HepG2 (cell line): Measurements from ENCODE around the gene GCNT4. TPM values are rescaled to one million over a fixed set of nuclear protein-coding genes. Genes with fewer than 3 reads are reported as not detected.

Experiments
- ATAC-seq: fragments of 200-7000 bp; cut with Tn5 transposase; 3 replicates; pipeline ENCODE4 v1.9.1; 2020; ENCODE audit warnings: mild to moderate bottlenecking, moderate library complexity
- BruUV-seq: library from RNA; stranded (reverse); fragments of 400-500 nt; replicated peaks from 2 replicates; lab custom pipeline; 2021; lab: Mats Ljungman, UMichigan
- CTCF ChIA-PET: fragments of 300-600 bp; formaldehyde crosslinking; extraction: SDS; loops from one replicate; lab custom pipeline; 2021; ENCODE audit warnings: low total read pairs, inconsistent platforms, low intra/inter-chr PET ratio; lab: Yijun Ruan, JAX
- POLR2A ChIA-PET: fragments of 350-600 bp; sonication (Branson Sonifier 250); formaldehyde crosslinking; loops from one replicate; lab custom pipeline; 2020; ENCODE audit warnings: antibody characterized with exemption, inconsistent platforms; lab: Yijun Ruan, JAX
- DNase-seq: peaks from one replicate; pipeline ENCODE4 v3.0.0-alpha.2; 2015; ENCODE audit warnings: low spot score
- FAIRE-seq: peaks from 3 replicates; lab custom pipeline; 2011; peaks lifted over from hg19 to GRCh38; lab: Jason Lieb, UNC
- H2AFZ ChIP-seq: one replicate; pipeline ENCODE4 v1.6.1; 2011; ENCODE audit warnings: low read length, inconsistent platforms
- H3K27ac ChIP-seq: fragments of 300-600 bp; 3 replicates; pipeline ENCODE4 v1.8.0; 2011; ENCODE audit warnings: mixed run types, mild to moderate bottlenecking, mixed read lengths, low read length, inconsistent platforms; ENCODE audit not compliant: insufficient read depth; ENCODE audit errors: extremely low read length
- H3K27me3 ChIP-seq, 2 experiments: fragments of 200-600 bp in 1 of 2; 2 replicates in 1 of 2; 3 replicates in 1 of 2; pipeline versions ENCODE4 v1.6.0 to v1.8.0; 2011; ENCODE audit warnings: low read length in 2 of 2, mild to moderate bottlenecking in 2 of 2, moderate library complexity in 2 of 2, inconsistent platforms in 1 of 2; ENCODE audit not compliant: insufficient read depth in 2 of 2, control insufficient read depth in 1 of 2
- H3K36me3 ChIP-seq, 2 experiments: fragments of 200-600 bp in 1 of 2; replicated peaks in 1 of 2; 2 replicates in 1 of 2; 3 replicates in 1 of 2; pipeline versions ENCODE4 v1.5.1 to v1.8.0; 2011; ENCODE audit warnings: low read length in 2 of 2, inconsistent platforms in 1 of 2; ENCODE audit not compliant: insufficient read depth in 2 of 2, control insufficient read depth in 1 of 2
- H3K4me1 ChIP-seq: 2 replicates; pipeline ENCODE4 v1.5.1; 2012; ENCODE audit warnings: low read length, inconsistent platforms; ENCODE audit not compliant: insufficient read depth
- H3K4me2 ChIP-seq: 2 replicates; pipeline ENCODE4 v1.6.0; 2011; ENCODE audit warnings: low read depth, low read length, inconsistent platforms
- H3K4me3 ChIP-seq, 3 experiments: fragments of 200-600 bp in 1 of 3; sonication (generic), shearing (Covaris generic) in 1 of 3; replicated peaks in 1 of 3; 2 replicates each; pipeline ENCODE4 v1.5.1; 2011 to 2016; ENCODE audit warnings: low read length in 3 of 3, inconsistent platforms in 2 of 3, low read depth in 2 of 3, mild to moderate bottlenecking in 2 of 3, control low read depth in 1 of 3, mixed read lengths in 1 of 3; ENCODE audit not compliant: insufficient read depth in 1 of 3
- H3K79me2 ChIP-seq: one replicate; pipeline ENCODE4 v1.6.1; 2011; ENCODE audit warnings: low read length, inconsistent platforms; ENCODE audit not compliant: insufficient read depth
- H3K9ac ChIP-seq: 2 replicates; pipeline ENCODE4 v1.6.0; 2011; ENCODE audit warnings: mild to moderate bottlenecking, low read depth, low read length, inconsistent platforms; ENCODE audit not compliant: insufficient read depth
- H3K9me3 ChIP-seq: 2 replicates; pipeline ENCODE4 v1.5.1; 2012; ENCODE audit warnings: mild to moderate bottlenecking, low read length
- H4K20me1 ChIP-seq: 2 replicates; pipeline ENCODE4 v1.6.0; 2011; ENCODE audit warnings: inconsistent platforms, mild to moderate bottlenecking, low read length, moderate library complexity; ENCODE audit not compliant: insufficient read depth
- ARNT2 ChIP-seq: sonication (generic); formaldehyde crosslinking; IDR thresholded peaks from 2 replicates; pipeline ENCODE4 v1.8.0; 2022; ENCODE audit warnings: mild to moderate bottlenecking, low read depth, missing genetic modification reagents, moderate library complexity
- CREB1 ChIP-seq, 2 experiments: fragments of 450-650 bp in 1 of 2; IDR thresholded peaks; 2 replicates each; pipeline ENCODE4 v1.6.1; 2016 to 2017; ENCODE audit warnings: control low read depth in 1 of 2, mild to moderate bottlenecking in 1 of 2, missing compliant biosample characterization in 1 of 2, missing genetic modification characterization in 1 of 2
- FOXA3 ChIP-seq: IDR thresholded peaks from 2 replicates; pipeline ENCODE4 v1.6.1; 2016; ENCODE audit warnings: missing genetic modification reagents, missing compliant biosample characterization
- FOXK1 ChIP-seq: sonication (generic); formaldehyde crosslinking; IDR thresholded peaks from 2 replicates; pipeline ENCODE4 v1.4.0; 2020; ENCODE audit warnings: low read depth, missing genetic modification reagents, borderline replicate concordance
- KAT2B ChIP-seq: fragments of 150-350 bp; IDR thresholded peaks from 2 replicates; pipeline ENCODE4 v1.6.1; 2014; ENCODE audit warnings: low read depth, low read length, borderline replicate concordance
- KLF15 ChIP-seq: sonication (generic); formaldehyde crosslinking; IDR thresholded peaks from 2 replicates; pipeline ENCODE4 v1.8.1; 2023; ENCODE audit warnings: borderline replicate concordance, mild to moderate bottlenecking, inconsistent platforms, missing genetic modification reagents, mixed read lengths
- MEIS1 ChIP-seq: sonication (generic); formaldehyde crosslinking; IDR thresholded peaks from 2 replicates; pipeline ENCODE4 v1.9.0; 2021; ENCODE audit warnings: mild to moderate bottlenecking, missing genetic modification reagents, moderate library complexity, borderline replicate concordance
- RARA ChIP-seq: IDR thresholded peaks from 2 replicates; pipeline ENCODE4 v1.6.1; 2016; ENCODE audit warnings: missing genetic modification reagents, missing compliant biosample characterization
- SALL1 ChIP-seq: sonication (generic); formaldehyde crosslinking; IDR thresholded peaks from 2 replicates; pipeline ENCODE4 v1.8.0; 2022; ENCODE audit warnings: mild to moderate bottlenecking, missing genetic modification reagents
- SMC3 ChIP-seq: IDR thresholded peaks from 2 replicates; pipeline ENCODE4 v1.6.1; 2011; ENCODE audit warnings: low read length, improper control_type of control experiment
- SNAPC2 ChIP-seq: sonication (generic); formaldehyde crosslinking; IDR thresholded peaks from 2 replicates; pipeline ENCODE4 v1.8.1; 2022; ENCODE audit warnings: mild to moderate bottlenecking, missing genetic modification reagents
- ZKSCAN8 ChIP-seq: IDR thresholded peaks from 2 replicates; pipeline ENCODE4 v1.6.1; 2016; ENCODE audit warnings: borderline replicate concordance, missing genetic modification reagents, missing compliant biosample characterization
- ZMYM3 ChIP-seq: sonication (generic); formaldehyde crosslinking; IDR thresholded peaks from 2 replicates; pipeline ENCODE4 v1.5.1; 2020; ENCODE audit warnings: mild to moderate bottlenecking, missing genetic modification reagents
- ZNF460 ChIP-seq: sonication (generic); formaldehyde crosslinking; IDR thresholded peaks from 2 replicates; pipeline ENCODE4 v1.5.1; 2020; ENCODE audit warnings: missing genetic modification reagents, mild to moderate bottlenecking, borderline replicate concordance
- ZNF7 ChIP-seq: IDR thresholded peaks from 2 replicates; pipeline ENCODE4 v1.6.1; 2016; ENCODE audit warnings: missing biosample characterization, missing genetic modification reagents
- ZNF878 ChIP-seq: sonication (generic); formaldehyde crosslinking; IDR thresholded peaks from 2 replicates; pipeline ENCODE4 v1.8.1; 2023; ENCODE audit warnings: mild to moderate bottlenecking, missing genetic modification reagents, moderate library complexity
- WGBS: methylation state at CpG from one replicate; pipeline ENCODE4 v1.1.6; 2017; ENCODE audit warnings: low lambda C conversion rate; 5-methylcytosine and 5-hydroxymethylcytosine counted together
- in situ Hi-C: cut with HindIII; loops from 2 replicates; pipeline ENCODE4 v1.10.0; 2017; ENCODE audit warnings: low pct_unique_long_range_greater_than_20kb; ENCODE audit not compliant: extremely low pct_ligation_motif_present
- intact Hi-C: fragments of 100-400 bp; cut with micrococcal nuclease; formaldehyde crosslinking; loops from one replicate; pipeline ENCODE4 v1.10.0; 2022; ENCODE audit not compliant: unreplicated experiment
- polyA plus RNA-seq, 8 experiments: library from polyadenylated mRNA; depleted of rRNA in 3 of 8; stranded (reverse) in 7 of 8; unstranded in 1 of 8; fragments of >200 nt; fragmentation: Illumina TruSeq in 4 of 8; extraction: Trizol in 4 of 8; gene quantifications; 2 replicates each; pipeline versions ENCODE4 v1.2.1 to v1.2.3, GENCODE V29; 2011 to 2016; ENCODE audit warnings: low read depth in 4 of 8, missing spikeins in 1 of 8, mixed read lengths in 1 of 8; ENCODE audit not compliant: insufficient read depth in 1 of 8
- total RNA-seq, 5 experiments: library from RNA; depleted of rRNA; stranded (reverse); fragments of >200 nt; fragmentation: Illumina TruSeq; extraction: Trizol; gene quantifications; 2 replicates each; pipeline ENCODE4 v1.2.3, GENCODE V29; 2016; ENCODE audit warnings: low read depth in 1 of 5
- TF ChIP-seq, protein P1 (sequence below): sonication (generic); formaldehyde crosslinking; IDR thresholded peaks from 2 replicates; pipeline ENCODE4 v1.5.0; 2020; ENCODE audit warnings: missing genetic modification reagents
- TF ChIP-seq, protein P2 (sequence below): sonication (generic); formaldehyde crosslinking; IDR thresholded peaks from 2 replicates; pipeline ENCODE4 v1.5.0; 2020; ENCODE audit warnings: missing genetic modification reagents
- TF ChIP-seq, protein P3 (sequence below), 2 experiments: sonication (generic) in 1 of 2; formaldehyde crosslinking in 1 of 2; IDR thresholded peaks; 2 replicates each; pipeline versions ENCODE4 v1.4.0 to v1.6.1; 2018 to 2020; ENCODE audit warnings: missing genetic modification reagents in 2 of 2, borderline replicate concordance in 1 of 2, low read depth in 1 of 2, mild to moderate bottlenecking in 1 of 2, missing biosample characterization in 1 of 2

GCNT4 gene
- total and polyA plus RNA-seq, 2 of the 13 experiments (the other 11 are each of a cell fraction or from before 2014, with no cell fraction given): 0.22 to 0.38 TPM

DNA sequence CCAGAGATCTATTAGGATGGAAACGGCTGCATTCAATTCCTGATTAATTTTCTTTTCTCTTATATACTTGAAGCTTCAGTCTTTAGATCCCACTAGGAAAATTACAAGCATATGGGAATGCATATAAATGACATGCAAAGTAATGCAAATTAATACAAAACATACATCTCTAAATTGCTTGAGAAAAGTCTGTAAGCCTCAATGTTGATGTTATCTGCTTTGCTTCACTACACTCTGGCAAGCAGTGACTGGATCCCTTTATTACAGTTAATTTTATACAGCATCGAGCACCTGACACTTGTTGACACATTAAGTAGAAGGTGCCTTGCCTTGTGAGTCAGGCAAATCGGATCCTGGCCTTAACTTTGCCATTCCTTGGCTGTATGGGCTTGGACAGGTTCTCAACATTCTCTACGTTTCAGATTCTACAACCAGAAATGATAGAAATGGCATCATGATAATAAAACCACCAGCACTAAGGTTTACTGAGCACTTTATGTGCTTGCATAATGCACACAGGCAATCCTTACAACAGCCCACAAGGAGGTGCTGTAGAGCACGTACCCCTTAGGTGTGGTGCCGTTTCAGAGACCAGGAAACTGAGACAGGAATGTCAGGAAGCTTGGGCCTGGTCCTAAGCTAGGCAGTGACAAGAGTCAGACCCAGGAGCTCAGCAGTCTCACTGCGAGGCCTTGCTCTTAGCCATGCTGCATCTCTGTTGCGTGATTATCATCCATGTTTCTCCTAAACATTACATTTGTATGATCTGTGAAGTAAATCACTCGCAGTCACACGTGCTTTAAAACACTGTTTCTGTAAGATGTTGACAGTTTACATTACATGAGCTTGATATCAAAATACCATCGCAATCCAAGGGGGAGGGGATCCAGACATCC, 2.7 kb downstream of the GCNT4 start:
- intact Hi-C loops: loop anchor here (1.0 to 10.0 kb wide), 3 partner anchors 38 to 185 kb away; partner anchors contain the start of gene ANKRD31
- no TSS peak for BruUV-seq
- Histone ChIP-seq H3K27ac (no peak overlapping the region), H3K4me2 (no peak overlapping the region), H3K9me3 (no peaks in the 10 kb centered on the region), H3K4me1 (peaks cover 33% of the 10 kb centered on the region), H2AFZ (no peak overlapping the region), H3K4me3 (no peak overlapping the region), H4K20me1 (no peaks in the 10 kb centered on the region), H3K27me3 (peaks cover 14 to 38% of the 10 kb centered on the region in 2 experiments), H3K9ac (no peak overlapping the region), H3K36me3 (no peaks in the 10 kb centered on the region), H3K79me2 (no peaks in the 10 kb centered on the region)
- WGBS: 50% methylated on average over 11 of the region's 11 CpGs
- in situ Hi-C loops: loop anchor here (10.0 kb wide), 2 partner anchors 115 to 215 kb away; no protein-coding TSS in a partner anchor
- peak; percentile 88 for FAIRE-seq
- ChIA-PET CTCF (interaction anchor here (0.9 to 1.6 kb wide), 2 partner anchors 114 to 216 kb away, joined by 3 to 10 read pairs; no protein-coding TSS in a partner anchor), POLR2A (interaction anchor here (1.4 kb wide), 1 partner anchor 287 kb away, joined by 3 read pairs; the partner anchor contains the start of gene HMGCR)
- ATAC-seq: peak; percentile 42
- DNase-seq: peak; percentile 69
- no peak for TF ChIP-seq KLF15 (CRISPR knock-in tag)
- TF ChIP-seq ZNF878 (CRISPR knock-in tag): no peak
- TF ChIP-seq FOXA3 (CRISPR knock-in tag): peak; percentile 46; the same call in 1 of the 2 replicates
- TF ChIP-seq, protein P1, sequence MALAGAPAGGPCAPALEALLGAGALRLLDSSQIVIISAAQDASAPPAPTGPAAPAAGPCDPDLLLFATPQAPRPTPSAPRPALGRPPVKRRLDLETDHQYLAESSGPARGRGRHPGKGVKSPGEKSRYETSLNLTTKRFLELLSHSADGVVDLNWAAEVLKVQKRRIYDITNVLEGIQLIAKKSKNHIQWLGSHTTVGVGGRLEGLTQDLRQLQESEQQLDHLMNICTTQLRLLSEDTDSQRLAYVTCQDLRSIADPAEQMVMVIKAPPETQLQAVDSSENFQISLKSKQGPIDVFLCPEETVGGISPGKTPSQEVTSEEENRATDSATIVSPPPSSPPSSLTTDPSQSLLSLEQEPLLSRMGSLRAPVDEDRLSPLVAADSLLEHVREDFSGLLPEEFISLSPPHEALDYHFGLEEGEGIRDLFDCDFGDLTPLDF (CRISPR knock-in tag): no peak
- TF ChIP-seq CREB1 (IDR thresholded peaks at IDR 0.05): no peak
- TF ChIP-seq CREB1 (CRISPR knock-in tag; IDR thresholded peaks at IDR 0.05): no peak
- peak; percentile 36; the same call in 1 of the 2 replicates for TF ChIP-seq SALL1 (CRISPR knock-in tag)
- TF ChIP-seq ZKSCAN8 (CRISPR knock-in tag): no peak
- TF ChIP-seq, protein P2, sequence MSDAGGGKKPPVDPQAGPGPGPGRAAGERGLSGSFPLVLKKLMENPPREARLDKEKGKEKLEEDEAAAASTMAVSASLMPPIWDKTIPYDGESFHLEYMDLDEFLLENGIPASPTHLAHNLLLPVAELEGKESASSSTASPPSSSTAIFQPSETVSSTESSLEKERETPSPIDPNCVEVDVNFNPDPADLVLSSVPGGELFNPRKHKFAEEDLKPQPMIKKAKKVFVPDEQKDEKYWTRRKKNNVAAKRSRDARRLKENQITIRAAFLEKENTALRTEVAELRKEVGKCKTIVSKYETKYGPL (CRISPR knock-in tag): peak; percentile 95; the same call in 1 of the 2 replicates
- TF ChIP-seq SNAPC2 (CRISPR knock-in tag): no peak
- TF ChIP-seq ARNT2 (CRISPR knock-in tag): no peak
- peak; percentile 82 for TF ChIP-seq ZNF7
- no peak for TF ChIP-seq MEIS1 (CRISPR knock-in tag)
- TF ChIP-seq, protein P3, sequence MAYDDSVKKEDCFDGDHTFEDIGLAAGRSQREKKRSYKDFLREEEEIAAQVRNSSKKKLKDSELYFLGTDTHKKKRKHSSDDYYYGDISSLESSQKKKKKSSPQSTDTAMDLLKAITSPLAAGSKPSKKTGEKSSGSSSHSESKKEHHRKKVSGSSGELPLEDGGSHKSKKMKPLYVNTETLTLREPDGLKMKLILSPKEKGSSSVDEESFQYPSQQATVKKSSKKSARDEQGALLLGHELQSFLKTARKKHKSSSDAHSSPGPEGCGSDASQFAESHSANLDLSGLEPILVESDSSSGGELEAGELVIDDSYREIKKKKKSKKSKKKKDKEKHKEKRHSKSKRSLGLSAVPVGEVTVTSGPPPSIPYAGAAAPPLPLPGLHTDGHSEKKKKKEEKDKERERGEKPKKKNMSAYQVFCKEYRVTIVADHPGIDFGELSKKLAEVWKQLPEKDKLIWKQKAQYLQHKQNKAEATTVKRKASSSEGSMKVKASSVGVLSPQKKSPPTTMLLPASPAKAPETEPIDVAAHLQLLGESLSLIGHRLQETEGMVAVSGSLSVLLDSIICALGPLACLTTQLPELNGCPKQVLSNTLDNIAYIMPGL (CRISPR knock-in tag; IDR thresholded peaks at IDR 0.05; ENCODE audit: borderline replicate concordance in 1 of 2, low read depth in 1 of 2): peak in 1 of 2 experiments; percentile 68; a peak in 1 of 4 replicates
- TF ChIP-seq ZNF460 (CRISPR knock-in tag): no peak
- TF ChIP-seq RARA (CRISPR knock-in tag): peak; percentile 36; the same call in 1 of the 2 replicates
- peak; percentile 52; the same call in 1 of the 2 replicates for TF ChIP-seq ZMYM3 (CRISPR knock-in tag)
- TF ChIP-seq KAT2B: no peak
- peak; percentile 46; the same call in 1 of the 2 replicates for TF ChIP-seq FOXK1 (CRISPR knock-in tag)
- peak; percentile 89 for TF ChIP-seq SMC3
